Activated gamma-delta T cell treated with Interleukin-2 at 50 U/mL for 16 hours (primary cell): ENCODE data around the gene CFAP20DC.
"Not testable (repeated sequence)": the region's sequence is repeated elsewhere in the genome, so short reads cannot be mapped to it uniquely, and the experiment has no call there.

Experiments
- DNase-seq: peaks from one replicate; pipeline ENCODE4 v3.0.0-alpha.2; 2020

The CFAP20DC gene

DNA sequence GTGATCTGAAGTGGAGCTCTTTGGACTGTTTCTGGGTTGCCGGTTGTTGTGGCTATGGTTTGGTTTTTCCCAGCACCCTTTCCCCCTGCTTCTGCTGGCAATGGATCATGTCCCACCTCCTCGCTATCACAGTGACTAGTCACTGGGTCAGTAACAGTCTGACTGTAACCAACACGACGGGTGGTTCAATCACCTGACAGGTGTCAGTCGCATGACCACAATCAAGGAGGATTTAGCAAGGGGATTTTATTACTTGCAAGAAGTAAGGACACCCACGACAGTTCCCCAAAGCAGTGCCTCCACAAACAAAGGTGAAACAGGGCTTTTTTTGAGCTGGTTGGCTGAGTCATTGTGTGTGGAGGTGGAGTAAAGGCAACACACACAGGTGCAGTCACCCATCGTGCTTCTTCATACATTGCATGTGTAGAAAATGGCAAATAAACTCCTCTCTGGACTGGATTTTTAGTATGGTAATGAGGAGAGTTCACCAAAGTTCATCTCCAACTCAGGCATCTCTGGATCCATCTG, 324.4 kb downstream of the CFAP20DC start:
- no peak for DNase-seq

- DNase-seq, result no peak
Observed at GRCh38 chr3:58724336-58724735, 325.5 kb downstream of the CFAP20DC start.

GRCh38 chr3:58723173-58723572, 326.7 kb downstream of the CFAP20DC start:
- DNase-seq, result no peak

DNA sequence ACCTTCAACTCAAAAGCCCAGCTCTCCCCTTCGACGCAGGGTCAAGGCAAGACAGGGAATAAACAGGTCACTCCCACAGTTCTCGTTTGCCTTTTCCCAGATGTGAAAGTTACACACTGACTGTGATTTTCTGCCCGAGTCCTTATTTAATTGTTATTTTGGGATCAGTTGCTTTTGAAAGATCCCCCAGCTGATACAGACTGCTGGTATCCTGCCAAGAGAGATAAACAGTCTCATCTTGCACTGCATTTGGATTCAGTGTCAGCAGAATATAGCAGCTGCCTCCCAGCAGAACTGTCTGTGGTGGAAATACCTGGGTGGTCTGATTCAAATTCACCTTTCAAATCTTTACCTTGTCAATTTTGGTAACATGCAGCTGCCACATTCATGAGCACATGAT, 327.3 kb downstream of the CFAP20DC start:
- no peak for DNase-seq

GRCh38 chr3:58720526-58720925, 329.3 kb downstream of the CFAP20DC start:
- DNase-seq, result no peak

DNA sequence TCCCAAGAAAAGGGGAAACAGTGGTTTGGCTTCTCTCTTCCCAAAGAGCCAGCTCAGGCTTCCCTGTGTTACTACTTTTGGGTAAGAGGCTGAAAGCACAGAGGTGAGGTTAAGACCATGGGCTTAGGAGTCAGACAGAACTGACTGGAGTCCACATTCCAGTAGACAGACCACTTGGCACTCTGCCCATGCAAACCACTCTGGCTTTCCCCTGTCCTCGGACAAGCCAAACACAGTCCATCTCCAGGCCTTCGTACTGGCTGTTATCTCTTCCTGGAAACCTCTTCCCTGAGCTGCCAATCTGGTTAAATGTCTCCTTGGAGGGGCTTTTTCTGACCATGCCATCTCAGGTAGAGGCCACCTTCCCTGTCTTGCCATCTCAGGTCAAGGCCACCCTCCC, 330.1 kb downstream of the CFAP20DC start:
- DNase-seq, result no peak

DNA sequence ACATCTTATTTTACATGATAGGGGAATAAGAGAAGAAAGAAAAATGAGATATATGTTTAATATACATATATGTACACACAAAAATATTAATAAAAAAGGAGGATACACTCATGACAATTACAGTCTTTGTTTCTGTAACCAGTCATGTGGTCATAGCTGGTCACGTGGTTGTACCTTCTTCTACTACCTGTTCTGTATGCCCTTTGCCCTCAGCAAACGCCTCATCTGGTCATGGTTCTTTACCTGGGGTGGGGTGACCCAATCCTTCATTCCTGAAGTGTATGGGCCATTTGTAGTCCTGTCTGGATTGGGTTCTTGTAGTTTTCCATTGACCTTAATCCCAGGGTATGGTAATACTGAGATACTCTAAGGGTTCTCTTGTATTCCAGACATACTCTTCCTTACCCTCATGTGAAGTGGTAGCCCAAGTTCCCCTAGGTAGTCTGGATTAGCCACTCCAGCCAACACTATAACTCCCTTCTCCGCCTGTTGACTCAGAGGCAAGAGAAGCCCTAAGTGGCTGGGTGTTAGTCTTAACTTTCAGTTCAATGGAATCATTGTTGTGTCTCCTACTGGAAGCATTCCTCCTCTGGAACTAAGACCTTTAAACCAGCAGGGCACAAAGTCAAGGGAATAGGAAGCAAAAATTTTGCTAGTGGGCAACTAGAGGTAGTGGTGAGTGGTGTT, 336.0 kb downstream of the CFAP20DC start:
- DNase-seq, result no peak

GRCh38 chr3:58711871-58712270, 338.0 kb downstream of the CFAP20DC start:
- no peak for DNase-seq

GRCh38 chr3:58708983-58709382, 340.8 kb downstream of the CFAP20DC start:
- DNase-seq, result not testable (repeated sequence)

- DNase-seq, result no peak
Observed at GRCh38 chr3:58708116-58708791, 341.6 kb downstream of the CFAP20DC start.

GRCh38 chr3:58707390-58707930, 342.4 kb downstream of the CFAP20DC start:
- DNase-seq, result no peak

DNA sequence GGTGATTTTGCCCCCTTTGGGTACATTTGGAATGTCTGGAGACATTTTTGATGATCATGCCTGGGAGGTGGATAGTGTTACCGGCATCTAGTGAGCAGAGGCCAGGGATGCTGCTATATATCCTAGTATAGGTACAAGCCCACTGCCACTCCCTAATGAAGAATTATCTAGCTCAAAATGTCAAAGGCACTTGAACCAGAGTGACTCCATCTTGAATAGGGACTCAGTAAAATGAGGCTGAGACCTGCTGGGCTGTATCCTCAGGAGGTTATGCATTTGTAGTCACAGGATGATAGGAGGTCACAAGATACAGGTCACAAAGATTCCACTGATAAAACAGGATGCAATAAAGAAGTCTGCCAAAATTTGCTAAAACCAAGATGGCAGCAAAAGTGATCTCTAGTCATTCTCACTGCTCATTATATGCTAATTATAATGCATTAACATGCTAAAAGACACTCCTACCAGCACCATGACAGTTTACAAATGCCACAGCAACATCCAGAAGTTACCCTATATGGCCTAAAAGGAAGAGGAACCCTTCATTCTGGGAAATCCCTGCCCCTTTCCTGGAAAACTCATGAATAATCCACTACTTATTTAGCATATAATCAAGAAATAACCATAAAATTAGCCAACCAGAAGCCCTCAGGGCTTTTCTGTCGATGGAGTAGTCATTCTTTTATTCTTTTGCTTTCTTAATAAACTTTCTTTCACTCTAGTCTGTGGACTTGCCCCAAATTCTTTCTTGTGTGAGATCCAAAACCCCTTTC, 343.2 kb downstream of the CFAP20DC start:
- no peak for DNase-seq

DNA sequence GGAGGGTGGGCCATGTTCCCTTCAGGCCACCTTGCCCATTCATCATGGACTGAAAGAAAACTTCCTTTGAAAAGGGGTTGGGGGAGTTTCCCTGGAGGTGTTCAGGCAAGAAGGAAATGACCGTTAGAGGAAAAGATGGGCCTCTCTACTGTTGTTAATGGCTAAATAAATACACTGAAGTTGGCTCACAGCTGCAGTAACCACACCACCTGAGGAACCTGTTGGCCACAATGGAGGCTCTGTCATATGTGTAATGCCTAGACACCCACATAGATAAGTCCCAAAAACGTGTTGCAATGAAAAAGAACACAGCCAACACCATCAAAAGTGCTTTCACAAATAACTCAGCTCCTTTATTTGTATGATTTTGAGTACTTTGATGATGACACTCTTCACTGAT, 345.1 kb downstream of the CFAP20DC start:
- no peak for DNase-seq

- not testable (repeated sequence) for DNase-seq
Observed at GRCh38 chr3:58704304-58704703, 345.5 kb downstream of the CFAP20DC start.

- no peak for DNase-seq
Observed at GRCh38 chr3:58698246-58698645, 351.6 kb downstream of the CFAP20DC start.

DNA sequence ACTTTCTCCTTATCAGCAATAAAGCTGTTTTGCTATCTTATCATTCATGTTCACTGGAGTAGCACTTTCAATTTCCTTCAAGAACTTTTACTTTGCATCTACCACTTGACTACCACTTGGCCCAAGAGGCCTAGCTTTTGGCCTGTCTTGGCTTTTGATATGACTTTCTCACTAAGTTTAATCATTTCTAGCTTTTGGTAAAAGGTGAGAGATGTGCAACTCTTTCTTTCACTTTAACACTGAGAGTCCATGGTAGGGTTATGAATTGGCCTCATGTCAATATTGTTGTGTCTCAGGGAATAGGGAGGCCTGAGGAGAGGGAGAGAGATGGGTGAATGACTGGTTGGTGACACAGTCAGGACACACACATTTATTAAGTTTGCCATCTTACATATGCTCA, 352.3 kb downstream of the CFAP20DC start:
- DNase-seq, result no peak

GRCh38 chr3:58696813-58697212, 353.0 kb downstream of the CFAP20DC start:
- DNase-seq, result not testable (repeated sequence)

- no peak for DNase-seq
Observed at GRCh38 chr3:58696093-58696492, 353.7 kb downstream of the CFAP20DC start.

- not testable (repeated sequence) for DNase-seq
Observed at GRCh38 chr3:58695284-58695683, 354.5 kb downstream of the CFAP20DC start.

DNA sequence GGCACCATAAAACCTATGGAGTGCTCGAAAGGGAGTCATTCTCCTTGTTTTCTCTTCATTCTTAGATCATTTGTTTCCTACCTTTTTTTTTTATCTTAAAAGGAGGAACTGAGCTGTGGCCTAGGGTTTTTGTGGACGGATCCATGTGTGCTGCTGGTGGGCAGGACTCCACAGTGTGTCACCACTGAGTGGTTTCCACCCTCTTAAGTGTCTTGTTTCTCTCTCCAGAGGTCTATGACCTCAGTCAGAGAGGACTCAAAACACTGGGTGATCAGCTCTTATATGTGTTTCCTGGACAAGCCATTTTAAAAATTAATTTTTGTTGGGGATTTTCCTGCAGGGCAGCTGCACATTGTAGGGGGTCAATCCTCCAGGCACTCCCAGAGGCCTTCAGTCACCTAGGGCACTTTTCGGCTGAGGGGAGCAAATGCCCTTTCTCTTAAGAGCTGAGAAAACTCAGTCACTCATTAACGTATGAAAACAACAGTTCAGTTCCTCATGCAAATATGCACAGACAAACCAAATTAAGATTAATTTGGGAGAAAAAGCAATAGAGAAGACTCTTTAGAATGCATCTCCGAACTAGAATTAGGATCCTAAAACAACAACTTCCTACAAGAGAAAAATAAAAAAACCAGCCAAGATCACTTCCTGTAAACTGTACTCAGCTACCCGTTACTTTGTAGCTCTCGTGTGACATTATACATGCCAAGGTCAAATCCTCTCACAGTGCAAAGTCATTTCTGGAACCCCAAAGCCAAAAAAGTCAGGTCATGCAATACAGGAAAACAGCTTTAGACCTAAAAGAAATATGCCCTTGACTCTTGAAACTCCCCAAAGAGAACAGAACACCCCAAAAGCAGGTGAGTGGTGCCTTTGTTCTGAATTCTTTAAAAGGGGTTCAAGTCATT, 355.6 kb downstream of the CFAP20DC start:
- no peak for DNase-seq

DNA sequence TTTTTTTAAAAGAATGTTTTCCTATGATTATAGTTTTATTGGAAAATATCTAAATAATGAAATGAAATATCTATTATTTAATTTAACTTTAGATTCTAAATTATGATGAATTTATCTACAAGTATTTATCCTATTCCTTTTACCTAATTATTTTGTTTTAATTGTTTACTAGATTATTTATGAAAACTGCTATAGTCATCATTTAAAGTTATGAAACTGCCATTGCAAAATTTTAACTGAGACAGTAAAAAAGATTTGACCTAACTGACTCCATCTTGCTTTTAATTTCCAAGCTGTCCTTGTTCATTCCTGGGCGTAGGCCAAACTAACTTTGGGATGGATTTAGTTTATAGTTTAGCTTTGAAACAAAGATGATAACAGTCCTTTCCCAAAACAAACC, 357.3 kb downstream of the CFAP20DC start:
- DNase-seq, result no peak
